HepG2 (cell line): ENCODE measurements around the gene ABCB8. TPM values are rescaled to one million over a fixed set of nuclear protein-coding genes. Genes with fewer than 3 reads are reported as not detected.

Experiments used
- ETV5 ChIP-seq: IDR thresholded peaks from 2 replicates; pipeline ENCODE4 v1.6.1; 2018; ENCODE audit warnings: missing biosample characterization, missing genetic modification reagents, inconsistent platforms, borderline replicate concordance
- GATAD2A ChIP-seq: IDR thresholded peaks from 2 replicates; pipeline ENCODE4 v1.6.1; 2016
- HNRNPH1 ChIP-seq: fragments of 200-400 bp; formaldehyde crosslinking; optimal IDR thresholded peaks from 2 replicates; pipeline ENCODE3; 2017; ENCODE audit warnings: mild to moderate bottlenecking, low read depth, low read length
- JUN ChIP-seq: sonication (generic); formaldehyde crosslinking; IDR thresholded peaks from 2 replicates; pipeline ENCODE4 v1.4.0; 2020; ENCODE audit warnings: mild to moderate bottlenecking, missing genetic modification reagents
- MTA1 ChIP-seq: sonication (generic); formaldehyde crosslinking; IDR thresholded peaks from 2 replicates; pipeline ENCODE4 v1.4.0; 2020; ENCODE audit warnings: missing genetic modification reagents, mild to moderate bottlenecking, borderline replicate concordance
- MYC ChIP-seq: sonication (generic); formaldehyde crosslinking; IDR thresholded peaks from 2 replicates; pipeline ENCODE4 v1.9.0; 2021; ENCODE audit warnings: missing genetic modification reagents, borderline replicate concordance
- NR2C2 ChIP-seq: sonication (generic); formaldehyde crosslinking; IDR thresholded peaks from 2 replicates; pipeline ENCODE4 v1.4.0; 2020; ENCODE audit warnings: missing genetic modification reagents, mild to moderate bottlenecking, moderate library complexity, borderline replicate concordance
- PPARG ChIP-seq: conservative IDR thresholded peaks from 2 replicates; pipeline ENCODE4 v1.6.1; 2016; ENCODE audit warnings: missing biosample characterization, missing genetic modification reagents
- TBP ChIP-seq: sonication (generic); formaldehyde crosslinking; IDR thresholded peaks from 2 replicates; pipeline ENCODE4 v1.5.0; 2020; ENCODE audit warnings: missing genetic modification reagents
- TOE1 ChIP-seq: sonication (generic); formaldehyde crosslinking; IDR thresholded peaks from 2 replicates; pipeline ENCODE4 v1.4.0; 2020; ENCODE audit warnings: mild to moderate bottlenecking, missing genetic modification reagents
- ZBTB20 ChIP-seq: sonication (generic); formaldehyde crosslinking; IDR thresholded peaks from 2 replicates; pipeline ENCODE4 v1.8.1; 2023; ENCODE audit warnings: missing genetic modification reagents, low read depth, mild to moderate bottlenecking, borderline replicate concordance
- ZBTB42 ChIP-seq: sonication (generic); formaldehyde crosslinking; IDR thresholded peaks from 2 replicates; pipeline ENCODE4 v1.5.0; 2020; ENCODE audit warnings: mild to moderate bottlenecking, missing genetic modification reagents
- ZKSCAN5 ChIP-seq: sonication (generic); formaldehyde crosslinking; IDR thresholded peaks from 2 replicates; pipeline ENCODE4 v1.5.1; 2020; ENCODE audit warnings: mild to moderate bottlenecking, missing genetic modification reagents
- ZNF124 ChIP-seq: sonication (generic); formaldehyde crosslinking; IDR thresholded peaks from 2 replicates; pipeline ENCODE4 v1.4.0; 2020; ENCODE audit warnings: missing genetic modification reagents
- ZNF143 ChIP-seq: sonication (generic); formaldehyde crosslinking; IDR thresholded peaks from 2 replicates; pipeline ENCODE4 v1.4.0; 2020; ENCODE audit warnings: missing genetic modification reagents
- ZNF232 ChIP-seq: sonication (generic); formaldehyde crosslinking; IDR thresholded peaks from 2 replicates; pipeline ENCODE4 v1.4.0; 2020; ENCODE audit warnings: missing genetic modification reagents, borderline replicate concordance
- ZNF234 ChIP-seq: sonication (generic); formaldehyde crosslinking; conservative IDR thresholded peaks from 2 replicates; pipeline ENCODE4 v1.5.1; 2020; ENCODE audit warnings: mild to moderate bottlenecking, missing genetic modification reagents
- ZNF335 ChIP-seq: sonication (generic); formaldehyde crosslinking; IDR thresholded peaks from 2 replicates; pipeline ENCODE4 v1.4.0; 2020; ENCODE audit warnings: missing genetic modification reagents
- ZNF44 ChIP-seq: sonication (generic); formaldehyde crosslinking; IDR thresholded peaks from 2 replicates; pipeline ENCODE4 v1.5.1; 2020; ENCODE audit warnings: mild to moderate bottlenecking, missing genetic modification reagents
- ZNF501 ChIP-seq: sonication (generic); formaldehyde crosslinking; IDR thresholded peaks from 2 replicates; pipeline ENCODE4 v1.5.1; 2020; ENCODE audit warnings: mild to moderate bottlenecking, moderate library complexity, missing genetic modification reagents
- ZNF572 ChIP-seq: sonication (generic); formaldehyde crosslinking; IDR thresholded peaks from 2 replicates; pipeline ENCODE4 v1.5.1; 2020; ENCODE audit warnings: mild to moderate bottlenecking, missing genetic modification reagents
- ZSCAN12 ChIP-seq: sonication (generic); formaldehyde crosslinking; IDR thresholded peaks from 2 replicates; pipeline ENCODE4 v1.9.0; 2021; ENCODE audit warnings: mild to moderate bottlenecking, missing genetic modification reagents
- polyA plus RNA-seq, 8 experiments: library from polyadenylated mRNA; depleted of rRNA in 3 of 8; stranded (reverse) in 7 of 8; unstranded in 1 of 8; fragments of >200 nt; fragmentation: Illumina TruSeq in 4 of 8; extraction: Trizol in 4 of 8; gene quantifications; 2 replicates each; pipeline versions ENCODE4 v1.2.1 to v1.2.3, GENCODE V29; 2011 to 2016; ENCODE audit warnings: low read depth in 4 of 8, missing spikeins in 1 of 8, mixed read lengths in 1 of 8; ENCODE audit not compliant: insufficient read depth in 1 of 8
- total RNA-seq, 5 experiments: library from RNA; depleted of rRNA; stranded (reverse); fragments of >200 nt; fragmentation: Illumina TruSeq; extraction: Trizol; gene quantifications; 2 replicates each; pipeline ENCODE4 v1.2.3, GENCODE V29; 2016; ENCODE audit warnings: low read depth in 1 of 5
- TF ChIP-seq, protein P1 (sequence below): sonication (generic); formaldehyde crosslinking; IDR thresholded peaks from 2 replicates; pipeline ENCODE4 v1.4.0; 2020; ENCODE audit warnings: missing genetic modification reagents
- TF ChIP-seq, protein P2 (sequence below): sonication (generic); formaldehyde crosslinking; IDR thresholded peaks from 2 replicates; pipeline ENCODE4 v1.5.0; 2020; ENCODE audit warnings: mild to moderate bottlenecking, missing genetic modification reagents, moderate library complexity
- TF ChIP-seq, protein P3 (sequence below): sonication (generic); formaldehyde crosslinking; IDR thresholded peaks from 2 replicates; pipeline ENCODE4 v1.5.0; 2020; ENCODE audit warnings: missing genetic modification reagents, mild to moderate bottlenecking, borderline replicate concordance

Gene ABCB8
- total and polyA plus RNA-seq, 2 of the 13 experiments (the other 11 are each of a cell fraction or from before 2014, with no cell fraction given): 6.6 to 16.7 TPM

DNA sequence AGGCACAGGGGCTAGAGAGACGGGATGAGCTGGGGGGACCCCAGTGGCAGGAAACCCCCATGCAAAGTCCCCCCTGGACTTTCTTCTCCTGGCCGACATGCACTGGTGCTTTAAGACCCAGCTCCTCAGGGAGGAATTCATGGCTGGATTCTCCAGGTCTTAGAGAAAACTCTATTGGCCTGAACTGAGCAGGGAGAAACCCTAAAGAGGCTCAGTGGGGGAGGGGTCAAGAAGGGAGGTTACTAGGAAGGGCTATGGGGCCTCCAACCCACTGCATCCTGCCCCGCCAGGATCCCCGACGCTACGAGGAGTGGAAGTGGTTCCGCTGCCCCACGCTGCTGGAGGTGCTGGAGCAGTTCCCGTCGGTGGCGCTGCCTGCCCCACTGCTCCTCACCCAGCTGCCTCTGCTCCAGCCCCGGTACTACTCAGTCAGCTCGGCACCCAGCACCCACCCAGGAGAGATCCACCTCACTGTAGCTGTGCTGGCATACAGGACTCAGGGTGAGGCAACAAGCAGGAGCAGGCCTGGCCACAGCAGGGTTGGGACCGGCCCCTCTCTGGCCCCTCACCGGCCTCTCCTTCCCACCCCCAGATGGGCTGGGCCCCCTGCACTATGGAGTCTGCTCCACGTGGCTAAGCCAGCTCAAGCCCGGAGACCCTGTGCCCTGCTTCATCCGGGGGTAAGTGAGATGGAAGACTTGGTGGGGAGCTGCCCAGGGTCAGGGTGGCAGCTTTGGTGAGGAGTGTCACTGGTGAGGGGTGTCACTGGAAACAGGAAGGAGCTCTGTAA lies 17.7 kb upstream of the ABCB8 start (continued):
- TF ChIP-seq ZNF501 (CRISPR knock-in tag): peak; percentile 44; the same call in 1 of the 2 replicates
- TF ChIP-seq GATAD2A (CRISPR knock-in tag): no peak
- TF ChIP-seq TBP: no peak
- no peak for TF ChIP-seq ZNF335 (CRISPR knock-in tag)
- no peak for TF ChIP-seq ETV5 (CRISPR knock-in tag)
- TF ChIP-seq JUN (CRISPR knock-in tag): no peak
- 0 out of 2 replicates have a peak, but pooled peaks have one; percentile 30 for TF ChIP-seq ZNF143 (CRISPR knock-in tag)
- no peak for TF ChIP-seq ZNF232 (CRISPR knock-in tag)
- TF ChIP-seq TOE1 (CRISPR knock-in tag): no peak
- TF ChIP-seq ZBTB20 (CRISPR knock-in tag): no peak
- TF ChIP-seq HNRNPH1: no peak
- no peak for TF ChIP-seq ZBTB42 (CRISPR knock-in tag)
- TF ChIP-seq NR2C2 (CRISPR knock-in tag): no peak
- TF ChIP-seq, protein P1, sequence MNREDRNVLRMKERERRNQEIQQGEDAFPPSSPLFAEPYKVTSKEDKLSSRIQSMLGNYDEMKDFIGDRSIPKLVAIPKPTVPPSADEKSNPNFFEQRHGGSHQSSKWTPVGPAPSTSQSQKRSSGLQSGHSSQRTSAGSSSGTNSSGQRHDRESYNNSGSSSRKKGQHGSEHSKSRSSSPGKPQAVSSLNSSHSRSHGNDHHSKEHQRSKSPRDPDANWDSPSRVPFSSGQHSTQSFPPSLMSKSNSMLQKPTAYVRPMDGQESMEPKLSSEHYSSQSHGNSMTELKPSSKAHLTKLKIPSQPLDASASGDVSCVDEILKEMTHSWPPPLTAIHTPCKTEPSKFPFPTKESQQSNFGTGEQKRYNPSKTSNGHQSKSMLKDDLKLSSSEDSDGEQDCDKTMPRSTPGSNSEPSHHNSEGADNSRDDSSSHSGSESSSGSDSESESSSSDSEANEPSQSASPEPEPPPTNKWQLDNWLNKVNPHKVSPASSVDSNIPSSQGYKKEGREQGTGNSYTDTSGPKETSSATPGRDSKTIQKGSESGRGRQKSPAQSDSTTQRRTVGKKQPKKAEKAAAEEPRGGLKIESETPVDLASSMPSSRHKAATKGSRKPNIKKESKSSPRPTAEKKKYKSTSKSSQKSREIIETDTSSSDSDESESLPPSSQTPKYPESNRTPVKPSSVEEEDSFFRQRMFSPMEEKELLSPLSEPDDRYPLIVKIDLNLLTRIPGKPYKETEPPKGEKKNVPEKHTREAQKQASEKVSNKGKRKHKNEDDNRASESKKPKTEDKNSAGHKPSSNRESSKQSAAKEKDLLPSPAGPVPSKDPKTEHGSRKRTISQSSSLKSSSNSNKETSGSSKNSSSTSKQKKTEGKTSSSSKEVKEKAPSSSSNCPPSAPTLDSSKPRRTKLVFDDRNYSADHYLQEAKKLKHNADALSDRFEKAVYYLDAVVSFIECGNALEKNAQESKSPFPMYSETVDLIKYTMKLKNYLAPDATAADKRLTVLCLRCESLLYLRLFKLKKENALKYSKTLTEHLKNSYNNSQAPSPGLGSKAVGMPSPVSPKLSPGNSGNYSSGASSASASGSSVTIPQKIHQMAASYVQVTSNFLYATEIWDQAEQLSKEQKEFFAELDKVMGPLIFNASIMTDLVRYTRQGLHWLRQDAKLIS (CRISPR knock-in tag): no peak
- TF ChIP-seq ZSCAN12 (CRISPR knock-in tag): no peak
- TF ChIP-seq, protein P2, sequence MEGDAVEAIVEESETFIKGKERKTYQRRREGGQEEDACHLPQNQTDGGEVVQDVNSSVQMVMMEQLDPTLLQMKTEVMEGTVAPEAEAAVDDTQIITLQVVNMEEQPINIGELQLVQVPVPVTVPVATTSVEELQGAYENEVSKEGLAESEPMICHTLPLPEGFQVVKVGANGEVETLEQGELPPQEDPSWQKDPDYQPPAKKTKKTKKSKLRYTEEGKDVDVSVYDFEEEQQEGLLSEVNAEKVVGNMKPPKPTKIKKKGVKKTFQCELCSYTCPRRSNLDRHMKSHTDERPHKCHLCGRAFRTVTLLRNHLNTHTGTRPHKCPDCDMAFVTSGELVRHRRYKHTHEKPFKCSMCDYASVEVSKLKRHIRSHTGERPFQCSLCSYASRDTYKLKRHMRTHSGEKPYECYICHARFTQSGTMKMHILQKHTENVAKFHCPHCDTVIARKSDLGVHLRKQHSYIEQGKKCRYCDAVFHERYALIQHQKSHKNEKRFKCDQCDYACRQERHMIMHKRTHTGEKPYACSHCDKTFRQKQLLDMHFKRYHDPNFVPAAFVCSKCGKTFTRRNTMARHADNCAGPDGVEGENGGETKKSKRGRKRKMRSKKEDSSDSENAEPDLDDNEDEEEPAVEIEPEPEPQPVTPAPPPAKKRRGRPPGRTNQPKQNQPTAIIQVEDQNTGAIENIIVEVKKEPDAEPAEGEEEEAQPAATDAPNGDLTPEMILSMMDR (CRISPR knock-in tag): peak; percentile 23; the same call in 1 of the 2 replicates
- no peak for TF ChIP-seq ZNF124 (CRISPR knock-in tag)
- 0 out of 2 replicates have a peak, but pooled peaks have one; percentile 26 for TF ChIP-seq PPARG (CRISPR knock-in tag)
- peak; percentile 81 for TF ChIP-seq MYC (CRISPR knock-in tag)
- no peak for TF ChIP-seq ZNF234 (CRISPR knock-in tag)
- no peak for TF ChIP-seq ZNF44 (CRISPR knock-in tag)
- peak; percentile 26; the same call in 1 of the 2 replicates for TF ChIP-seq MTA1 (CRISPR knock-in tag)
- TF ChIP-seq ZNF572 (CRISPR knock-in tag): no peak
- TF ChIP-seq ZKSCAN5: no peak
- TF ChIP-seq, protein P3, sequence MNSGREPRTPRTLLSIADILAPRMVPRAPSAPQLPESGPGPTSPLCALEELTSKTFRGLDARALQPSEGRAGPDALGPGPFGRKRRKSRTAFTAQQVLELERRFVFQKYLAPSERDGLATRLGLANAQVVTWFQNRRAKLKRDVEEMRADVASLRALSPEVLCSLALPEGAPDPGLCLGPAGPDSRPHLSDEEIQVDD (CRISPR knock-in tag): peak; percentile 60; the same call in 1 of the 2 replicates
